Suprapubic skin (tissue), 3 donors: ENCODE measurements around the gene FDXR.
"Not testable (repeated sequence)": the region's sequence is repeated elsewhere in the genome, so short reads cannot be mapped to it uniquely, and the experiment has no call there.

Experiments used
- EP300 ChIP-seq: sonication (generic); formaldehyde crosslinking; IDR thresholded peaks from one replicate; pipeline ENCODE4 v1.6.1; 2017; ENCODE audit warnings: antibody characterized with exemption
- TF ChIP-seq, protein P1 (sequence below), 2 donors: fragments of 200-600 bp in 1 of 2; fragments of 450-650 bp in 1 of 2; sonication (generic) in 1 of 2; IDR thresholded peaks; one replicate each; pipeline ENCODE4 v1.5.1; 2016 to 2019; ENCODE audit warnings: antibody characterized with exemption in 2 of 2, mild to moderate bottlenecking in 1 of 2, moderate library complexity in 1 of 2

DNA sequence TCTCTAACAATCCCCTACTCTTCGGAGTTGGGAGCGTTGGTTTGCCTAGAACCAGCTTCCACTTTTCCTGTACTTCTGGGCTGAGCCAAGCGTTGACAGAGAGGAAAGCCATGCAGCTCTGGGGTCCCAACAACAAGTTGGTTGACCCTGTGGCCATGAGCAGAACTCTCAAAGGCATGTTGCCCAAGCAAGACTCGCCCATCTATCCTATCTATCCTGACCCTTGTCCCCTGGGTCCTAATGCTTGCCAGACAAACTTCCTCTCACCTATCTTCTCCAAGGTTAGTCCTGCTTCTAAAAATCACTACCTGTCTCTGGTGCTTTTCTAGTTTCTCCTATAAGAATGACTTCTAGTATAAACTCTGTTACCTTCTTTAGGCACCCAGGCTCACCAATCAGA lies 36.3 kb upstream of the FDXR start:
- not testable (repeated sequence) for TF ChIP-seq EP300
- TF ChIP-seq, protein P1, sequence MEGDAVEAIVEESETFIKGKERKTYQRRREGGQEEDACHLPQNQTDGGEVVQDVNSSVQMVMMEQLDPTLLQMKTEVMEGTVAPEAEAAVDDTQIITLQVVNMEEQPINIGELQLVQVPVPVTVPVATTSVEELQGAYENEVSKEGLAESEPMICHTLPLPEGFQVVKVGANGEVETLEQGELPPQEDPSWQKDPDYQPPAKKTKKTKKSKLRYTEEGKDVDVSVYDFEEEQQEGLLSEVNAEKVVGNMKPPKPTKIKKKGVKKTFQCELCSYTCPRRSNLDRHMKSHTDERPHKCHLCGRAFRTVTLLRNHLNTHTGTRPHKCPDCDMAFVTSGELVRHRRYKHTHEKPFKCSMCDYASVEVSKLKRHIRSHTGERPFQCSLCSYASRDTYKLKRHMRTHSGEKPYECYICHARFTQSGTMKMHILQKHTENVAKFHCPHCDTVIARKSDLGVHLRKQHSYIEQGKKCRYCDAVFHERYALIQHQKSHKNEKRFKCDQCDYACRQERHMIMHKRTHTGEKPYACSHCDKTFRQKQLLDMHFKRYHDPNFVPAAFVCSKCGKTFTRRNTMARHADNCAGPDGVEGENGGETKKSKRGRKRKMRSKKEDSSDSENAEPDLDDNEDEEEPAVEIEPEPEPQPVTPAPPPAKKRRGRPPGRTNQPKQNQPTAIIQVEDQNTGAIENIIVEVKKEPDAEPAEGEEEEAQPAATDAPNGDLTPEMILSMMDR (IDR thresholded peaks at IDR 0.05): not testable (repeated sequence)
